Measurements from ENCODE around the gene TENT5A.

DNA sequence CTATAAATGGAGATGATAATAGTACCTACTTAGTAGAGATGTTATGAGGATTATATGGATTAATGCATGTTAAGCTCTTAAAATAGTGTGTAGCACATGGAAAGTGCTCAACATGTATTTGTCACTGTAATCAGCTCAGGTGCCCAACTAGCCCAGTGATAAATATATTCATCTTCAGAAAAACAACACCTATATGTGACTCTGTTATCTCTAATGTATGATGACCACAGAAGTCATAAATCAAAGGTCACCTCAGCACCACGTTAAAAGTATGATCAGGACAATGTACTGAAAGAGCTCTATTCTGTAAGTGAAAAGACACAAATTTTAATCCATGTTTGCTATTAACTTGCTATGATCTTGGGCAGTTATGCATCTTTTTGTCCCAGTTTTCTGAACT is 36.8 kb upstream of the TENT5A start:
- no peak for TF ChIP-seq EZH2 (IDR thresholded peaks at IDR 0.05; ENCODE audit: borderline replicate concordance, low read length)
- TF ChIP-seq, protein P1, sequence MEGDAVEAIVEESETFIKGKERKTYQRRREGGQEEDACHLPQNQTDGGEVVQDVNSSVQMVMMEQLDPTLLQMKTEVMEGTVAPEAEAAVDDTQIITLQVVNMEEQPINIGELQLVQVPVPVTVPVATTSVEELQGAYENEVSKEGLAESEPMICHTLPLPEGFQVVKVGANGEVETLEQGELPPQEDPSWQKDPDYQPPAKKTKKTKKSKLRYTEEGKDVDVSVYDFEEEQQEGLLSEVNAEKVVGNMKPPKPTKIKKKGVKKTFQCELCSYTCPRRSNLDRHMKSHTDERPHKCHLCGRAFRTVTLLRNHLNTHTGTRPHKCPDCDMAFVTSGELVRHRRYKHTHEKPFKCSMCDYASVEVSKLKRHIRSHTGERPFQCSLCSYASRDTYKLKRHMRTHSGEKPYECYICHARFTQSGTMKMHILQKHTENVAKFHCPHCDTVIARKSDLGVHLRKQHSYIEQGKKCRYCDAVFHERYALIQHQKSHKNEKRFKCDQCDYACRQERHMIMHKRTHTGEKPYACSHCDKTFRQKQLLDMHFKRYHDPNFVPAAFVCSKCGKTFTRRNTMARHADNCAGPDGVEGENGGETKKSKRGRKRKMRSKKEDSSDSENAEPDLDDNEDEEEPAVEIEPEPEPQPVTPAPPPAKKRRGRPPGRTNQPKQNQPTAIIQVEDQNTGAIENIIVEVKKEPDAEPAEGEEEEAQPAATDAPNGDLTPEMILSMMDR (IDR thresholded peaks at IDR 0.05; ENCODE audit: low read length) = no peak
